Renal pelvis (tissue), 4 donors: ENCODE data around the gene TLE4. TPM values are rescaled to one million over a fixed set of nuclear protein-coding genes. Genes with fewer than 3 reads are reported as not detected.

Source experiments
- DNase-seq: peaks from one replicate; pipeline ENCODE4 v3.0.0-alpha.2; 2013
- polyA plus RNA-seq, 3 donors: library from polyadenylated mRNA; unstranded; fragments of 120-200 nt; gene quantifications; one replicate each; pipeline ENCODE4 v1.2.1, GENCODE V29; 2013; ENCODE audit not compliant: insufficient read length in 3 of 3

The TLE4 gene
- polyA plus RNA-seq, 3 donors: 61.1 to 66.8 (median 64.2) TPM

GRCh38 chr9:79686381-79687130, 114.8 kb downstream of the TLE4 start:
- no peak for DNase-seq

DNA sequence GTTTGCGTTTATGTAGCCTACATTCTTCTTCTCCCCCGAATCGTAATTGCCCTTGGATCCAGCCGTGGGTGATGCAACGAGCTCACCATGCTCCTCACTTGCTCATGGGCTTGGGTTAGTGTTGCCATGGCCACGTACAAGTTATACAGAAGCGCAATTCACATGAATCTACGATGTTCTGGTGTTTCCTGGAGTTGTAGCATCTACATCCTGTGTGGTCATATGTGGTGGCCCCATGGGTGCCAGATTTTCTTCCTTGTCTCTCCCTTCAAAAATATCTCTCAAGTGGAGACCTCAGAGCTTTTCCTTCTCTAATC, 115.3 kb downstream of the TLE4 start:
- no peak for DNase-seq

- no peak for DNase-seq
Measured at GRCh38 chr9:79688363-79688762, 116.6 kb downstream of the TLE4 start.

GRCh38 chr9:79689576-79689975, 117.8 kb downstream of the TLE4 start:
- DNase-seq: no peak

DNA sequence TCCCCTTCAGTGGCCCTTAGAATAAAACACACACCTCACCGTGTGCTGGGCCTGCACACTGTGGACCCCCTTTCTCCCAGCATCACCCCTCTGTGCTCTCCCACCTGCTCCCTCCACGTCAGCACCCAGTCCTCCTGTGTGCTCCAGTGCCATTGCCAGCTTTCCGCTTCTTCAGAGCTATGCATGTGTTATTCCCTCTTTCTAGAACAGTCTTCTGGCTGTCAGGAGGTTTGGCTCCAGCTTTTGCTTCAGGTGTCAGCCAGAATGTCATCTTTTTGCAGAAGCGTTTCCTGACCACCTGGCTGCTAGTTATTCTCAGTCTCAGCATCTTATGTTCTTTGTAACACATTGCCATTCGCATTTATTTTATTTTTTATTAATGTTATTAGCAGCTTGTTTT, 119.7 kb downstream of the TLE4 start:
- no peak for DNase-seq

GRCh38 chr9:79692857-79693571, 121.2 kb downstream of the TLE4 start:
- DNase-seq: no peak

DNA sequence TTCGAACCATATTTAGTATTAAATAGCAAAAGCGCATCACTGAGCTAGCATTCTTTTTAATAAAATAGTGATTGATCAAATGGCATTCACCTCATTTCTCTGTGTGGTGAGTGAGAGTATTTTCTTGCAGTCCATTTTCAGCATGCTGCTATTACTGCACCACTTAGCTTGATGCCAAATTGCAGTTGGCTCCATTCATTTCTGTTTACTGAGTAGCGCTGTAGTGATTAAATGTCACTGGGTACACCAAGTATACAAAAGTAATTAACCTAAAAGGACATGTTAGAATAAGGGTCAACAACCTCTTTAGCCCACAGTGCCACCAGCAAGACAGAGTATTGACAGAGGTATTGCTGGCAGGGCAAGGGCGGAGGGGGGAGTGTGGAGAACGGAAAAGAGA, 122.0 kb downstream of the TLE4 start:
- no peak for DNase-seq

DNA sequence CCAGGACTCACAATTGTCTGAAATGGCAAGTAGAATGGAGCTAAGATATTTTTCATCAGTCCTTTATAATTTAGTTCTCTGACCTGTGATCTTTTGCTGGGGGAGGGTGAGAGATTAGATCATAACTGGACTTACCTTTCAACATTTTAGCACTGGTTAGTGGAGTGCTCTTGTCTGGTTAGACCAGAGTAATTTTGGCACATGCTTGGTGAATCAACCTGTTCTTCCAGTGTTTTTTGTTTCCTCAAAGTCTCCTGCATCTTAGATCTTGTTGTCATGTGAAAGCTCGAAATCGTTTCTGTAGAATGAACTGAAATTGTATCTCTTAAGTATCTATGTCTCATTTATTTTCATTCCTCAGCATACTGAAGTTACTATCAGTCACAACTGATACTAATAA, 122.4 kb downstream of the TLE4 start:
- no peak for DNase-seq

DNA sequence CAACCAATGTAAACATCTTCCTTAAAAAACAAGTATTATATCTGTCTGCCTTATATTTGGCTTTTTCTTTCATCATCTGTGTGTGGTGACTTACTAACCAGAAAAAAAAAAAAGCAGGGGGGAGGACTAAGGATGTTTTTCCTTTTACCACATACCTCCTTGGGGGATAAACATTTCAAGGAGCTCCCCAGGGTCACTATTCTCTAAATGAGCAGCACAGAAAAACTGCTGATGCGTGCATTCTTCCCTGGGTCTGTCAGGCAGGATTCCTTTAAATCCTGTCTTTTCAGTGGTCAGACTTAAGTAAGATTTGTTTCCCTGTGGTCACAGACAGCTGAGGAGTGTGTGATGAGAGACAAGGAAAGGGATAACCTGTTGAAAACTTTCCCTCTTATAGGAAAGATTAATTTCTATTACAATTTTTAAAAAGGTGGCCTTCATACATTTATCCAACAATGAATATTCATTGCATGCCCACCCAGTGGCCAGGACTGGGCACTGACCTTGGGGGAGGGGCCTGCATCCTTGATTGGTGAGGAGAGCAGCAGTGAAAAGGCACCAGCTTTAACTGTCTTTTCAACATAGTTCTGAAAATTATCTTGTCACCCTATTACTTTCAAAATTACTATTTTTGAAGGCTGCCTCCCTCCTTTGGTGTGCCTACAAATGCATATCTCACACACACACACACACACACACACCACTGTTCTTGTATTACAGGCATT, 123.1 kb downstream of the TLE4 start:
- no peak for DNase-seq

DNA sequence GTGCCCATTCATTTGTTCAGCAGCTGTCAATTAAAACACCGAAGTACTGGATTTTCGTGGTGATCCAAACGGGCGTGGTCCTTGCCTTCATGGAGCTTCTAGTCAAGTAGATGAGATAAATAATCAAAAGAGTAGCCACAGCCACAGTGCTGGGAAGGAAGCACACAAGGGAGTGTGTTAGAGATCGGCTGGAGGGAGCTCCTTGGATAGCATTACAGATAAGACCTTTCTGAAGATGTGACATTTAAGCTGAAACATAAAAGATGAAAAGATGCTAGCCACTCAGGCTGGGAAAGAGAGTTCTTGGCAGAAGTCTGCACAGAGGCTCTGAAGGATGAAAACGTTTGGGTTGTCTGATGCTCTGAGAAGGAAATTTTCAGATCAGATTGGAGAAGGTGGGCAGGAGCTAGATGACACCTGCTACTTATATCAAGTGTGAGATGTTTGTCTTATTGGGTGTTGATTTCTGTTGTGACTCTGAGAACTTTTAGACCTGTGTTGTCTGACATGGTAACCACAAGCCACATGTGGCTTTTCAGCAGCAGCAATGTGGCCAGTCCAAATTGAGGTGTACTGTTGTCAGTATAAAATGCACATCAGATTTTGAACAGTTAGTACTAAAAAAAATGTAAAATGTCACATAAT, 123.9 kb downstream of the TLE4 start:
- DNase-seq: no peak

- DNase-seq: no peak
Measured at GRCh38 chr9:79698967-79699366, 127.2 kb downstream of the TLE4 start.

GRCh38 chr9:79699479-79699878, 127.7 kb downstream of the TLE4 start:
- no peak for DNase-seq

GRCh38 chr9:79700607-79701360, 129.0 kb downstream of the TLE4 start:
- no peak for DNase-seq

GRCh38 chr9:79701651-79702050, 129.9 kb downstream of the TLE4 start:
- DNase-seq: no peak

DNA sequence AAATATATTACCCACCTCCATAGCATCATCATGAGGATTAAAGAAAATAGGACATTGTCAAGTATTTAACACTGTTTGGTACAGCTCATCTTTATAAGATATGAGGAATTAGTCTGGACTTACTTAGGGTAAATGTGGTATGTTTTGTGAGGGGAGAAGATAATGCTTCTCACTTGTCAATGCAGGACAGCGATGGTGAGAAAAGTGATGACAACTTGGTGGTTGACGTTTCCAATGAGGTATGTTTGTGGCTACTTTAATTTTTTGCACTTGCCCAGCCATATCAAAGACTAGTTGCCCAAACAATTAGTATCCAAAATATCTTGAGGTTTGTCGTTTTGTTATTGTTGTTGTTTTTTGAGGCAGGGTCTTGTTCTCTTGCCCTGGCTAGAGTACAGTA, 133.9 kb downstream of the TLE4 start:
- DNase-seq: no peak

GRCh38 chr9:79706512-79706911, 134.7 kb downstream of the TLE4 start:
- no peak for DNase-seq

DNA sequence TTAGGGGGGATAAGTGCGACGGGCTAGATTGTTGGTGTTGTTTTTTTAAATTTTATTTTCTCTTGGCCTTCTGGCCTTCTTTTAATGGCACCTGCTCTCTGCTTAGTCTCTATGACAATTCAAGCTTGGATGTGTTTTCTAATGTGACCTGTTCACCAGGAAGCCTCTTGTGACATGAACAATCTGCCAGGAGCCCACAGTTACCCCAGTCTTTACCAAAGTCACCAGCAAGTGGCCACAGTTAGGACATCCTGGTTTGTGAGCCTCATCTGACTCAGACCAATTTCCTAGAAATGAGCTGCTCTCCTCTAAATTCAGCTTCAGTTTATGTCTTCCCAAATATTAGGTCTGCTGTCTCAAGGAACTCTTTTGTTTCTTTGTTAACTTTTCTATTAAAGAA, 135.8 kb downstream of the TLE4 start:
- DNase-seq: no peak

DNA sequence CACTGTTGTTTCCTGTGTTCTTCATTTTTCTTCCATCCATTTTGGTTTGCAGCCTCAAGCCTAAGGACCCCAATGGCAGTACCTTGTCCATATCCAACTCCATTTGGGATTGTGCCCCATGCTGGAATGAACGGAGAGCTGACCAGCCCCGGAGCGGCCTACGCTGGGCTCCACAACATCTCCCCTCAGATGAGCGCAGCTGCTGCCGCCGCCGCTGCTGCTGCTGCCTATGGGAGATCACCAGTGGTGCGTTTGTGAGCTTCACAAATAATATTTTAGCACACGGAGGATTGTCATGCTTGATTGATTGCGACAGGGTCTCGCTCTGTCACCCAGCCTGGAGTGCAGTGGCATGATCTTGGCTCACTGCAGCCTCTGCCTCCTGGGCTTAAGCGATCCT, 136.8 kb downstream of the TLE4 start:
- DNase-seq: no peak

GRCh38 chr9:79709743-79710674, 138.2 kb downstream of the TLE4 start:
- DNase-seq: peak; percentile 41

- DNase-seq: no peak
Measured at GRCh38 chr9:79711874-79712273, 140.1 kb downstream of the TLE4 start.

GRCh38 chr9:79719021-79719420, 147.3 kb downstream of the TLE4 start:
- no peak for DNase-seq
